HepG2 (cell line): ENCODE data around the gene JAG1. TPM values are rescaled to one million over a fixed set of nuclear protein-coding genes. Genes with fewer than 3 reads are reported as not detected.

Source experiments
- CCDC6 ChIP-seq: sonication (generic); formaldehyde crosslinking; IDR thresholded peaks from 2 replicates; pipeline ENCODE4 v1.8.1; 2022; ENCODE audit warnings: mild to moderate bottlenecking, missing genetic modification reagents, moderate library complexity
- MEIS1 ChIP-seq: sonication (generic); formaldehyde crosslinking; IDR thresholded peaks from 2 replicates; pipeline ENCODE4 v1.9.0; 2021; ENCODE audit warnings: mild to moderate bottlenecking, missing genetic modification reagents, moderate library complexity, borderline replicate concordance
- NRL ChIP-seq: sonication (generic); formaldehyde crosslinking; IDR thresholded peaks from 2 replicates; pipeline ENCODE4 v1.5.0; 2020; ENCODE audit warnings: missing genetic modification reagents, mild to moderate bottlenecking, moderate library complexity, borderline replicate concordance
- SAP130 ChIP-seq: IDR thresholded peaks from 2 replicates; pipeline ENCODE4 v1.6.1; 2016; ENCODE audit warnings: low read depth
- SMARCC2 ChIP-seq: fragments of 450-650 bp; IDR thresholded peaks from 2 replicates; pipeline ENCODE4 v1.6.1; 2017; ENCODE audit warnings: antibody characterized with exemption, mild to moderate bottlenecking
- XBP1 ChIP-seq: sonication (generic); formaldehyde crosslinking; IDR thresholded peaks from 2 replicates; pipeline ENCODE4 v1.5.0; 2020; ENCODE audit warnings: missing genetic modification reagents
- ZFP36L2 ChIP-seq: sonication (generic); formaldehyde crosslinking; IDR thresholded peaks from 2 replicates; pipeline ENCODE4 v1.4.0; 2020; ENCODE audit warnings: missing genetic modification reagents
- ZIK1 ChIP-seq: sonication (generic); formaldehyde crosslinking; IDR thresholded peaks from 2 replicates; pipeline ENCODE4 v1.5.0; 2020; ENCODE audit warnings: mild to moderate bottlenecking, low read depth, missing genetic modification reagents, borderline replicate concordance
- ZNF235 ChIP-seq: sonication (generic); formaldehyde crosslinking; IDR thresholded peaks from 2 replicates; pipeline ENCODE4 v1.8.1; 2023; ENCODE audit warnings: mild to moderate bottlenecking, missing genetic modification reagents, borderline replicate concordance
- ZNF564 ChIP-seq: sonication (generic); formaldehyde crosslinking; IDR thresholded peaks from 2 replicates; pipeline ENCODE4 v1.8.1; 2023; ENCODE audit warnings: mild to moderate bottlenecking, missing genetic modification reagents
- polyA plus RNA-seq, 8 experiments: library from polyadenylated mRNA; depleted of rRNA in 3 of 8; stranded (reverse) in 7 of 8; unstranded in 1 of 8; fragments of >200 nt; fragmentation: Illumina TruSeq in 4 of 8; extraction: Trizol in 4 of 8; gene quantifications; 2 replicates each; pipeline versions ENCODE4 v1.2.1 to v1.2.3, GENCODE V29; 2011 to 2016; ENCODE audit warnings: low read depth in 4 of 8, missing spikeins in 1 of 8, mixed read lengths in 1 of 8; ENCODE audit not compliant: insufficient read depth in 1 of 8
- total RNA-seq, 5 experiments: library from RNA; depleted of rRNA; stranded (reverse); fragments of >200 nt; fragmentation: Illumina TruSeq; extraction: Trizol; gene quantifications; 2 replicates each; pipeline ENCODE4 v1.2.3, GENCODE V29; 2016; ENCODE audit warnings: low read depth in 1 of 5
- TF ChIP-seq, protein P1 (sequence below), 2 experiments: sonication (generic) in 1 of 2; formaldehyde crosslinking in 1 of 2; IDR thresholded peaks; 2 replicates each; pipeline versions ENCODE4 v1.6.1 to v1.9.0; 2014 to 2022; ENCODE audit warnings: antibody characterized with exemption in 1 of 2, borderline replicate concordance in 1 of 2, inconsistent platforms in 1 of 2, low read depth in 1 of 2, missing genetic modification reagents in 1 of 2
- TF ChIP-seq, protein P2 (sequence below): sonication (generic); formaldehyde crosslinking; IDR thresholded peaks from 2 replicates; pipeline ENCODE4 v1.4.0; 2020; ENCODE audit warnings: low read depth, mild to moderate bottlenecking, missing genetic modification reagents
- TF ChIP-seq, protein P3 (sequence below): sonication (generic); formaldehyde crosslinking; conservative IDR thresholded peaks from 2 replicates; pipeline ENCODE4 v1.5.0; 2020; ENCODE audit warnings: missing genetic modification reagents
- TF ChIP-seq, protein P4 (sequence below): sonication (generic); formaldehyde crosslinking; IDR thresholded peaks from 2 replicates; pipeline ENCODE4 v1.4.0; 2020; ENCODE audit warnings: missing genetic modification reagents

Gene JAG1
- total and polyA plus RNA-seq, 2 of the 13 experiments (the other 11 are each of a cell fraction or from before 2014, with no cell fraction given) = 47.1 to 56.3 TPM

DNA sequence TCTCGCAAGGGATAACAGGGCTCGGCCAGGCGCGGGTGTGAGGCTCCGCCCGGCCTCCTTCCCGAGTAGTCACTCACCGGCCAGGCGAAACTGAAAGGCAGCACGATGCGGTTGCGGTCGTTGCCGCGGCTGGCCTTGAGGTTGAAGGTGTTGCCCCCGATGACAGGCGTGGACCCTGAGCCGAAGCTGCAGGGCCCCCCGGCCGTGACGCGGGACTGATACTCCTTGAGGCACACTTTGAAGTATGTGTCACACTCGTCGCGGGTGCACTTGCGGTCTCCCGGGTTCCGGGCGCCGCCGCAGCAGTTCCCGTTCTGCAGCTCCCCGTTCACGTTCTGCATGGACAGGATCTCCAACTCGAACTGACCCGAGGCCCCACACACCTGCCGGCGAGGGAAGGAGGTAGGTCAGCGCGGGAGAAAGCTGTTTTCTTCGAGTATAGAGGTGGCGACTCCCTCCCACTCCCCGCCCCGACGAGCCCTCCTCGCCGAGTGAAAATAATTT, 1.1 kb downstream of the JAG1 start (continued):
- peak; percentile 5; the same call in 1 of the 2 replicates for TF ChIP-seq ZNF564
- no peak; the same call in 1 of the 2 replicates for TF ChIP-seq SAP130 (CRISPR knock-in tag)
- no peak for TF ChIP-seq MEIS1 (CRISPR knock-in tag)
- peak; percentile 70; the same call in 1 of the 2 replicates for TF ChIP-seq ZIK1
- peak; percentile 41; the same call in 1 of the 2 replicates for TF ChIP-seq CCDC6 (CRISPR knock-in tag)
- no peak for TF ChIP-seq SMARCC2
- TF ChIP-seq NRL (CRISPR knock-in tag) = peak; percentile 43; the same call in 1 of the 2 replicates
- TF ChIP-seq, protein P1, sequence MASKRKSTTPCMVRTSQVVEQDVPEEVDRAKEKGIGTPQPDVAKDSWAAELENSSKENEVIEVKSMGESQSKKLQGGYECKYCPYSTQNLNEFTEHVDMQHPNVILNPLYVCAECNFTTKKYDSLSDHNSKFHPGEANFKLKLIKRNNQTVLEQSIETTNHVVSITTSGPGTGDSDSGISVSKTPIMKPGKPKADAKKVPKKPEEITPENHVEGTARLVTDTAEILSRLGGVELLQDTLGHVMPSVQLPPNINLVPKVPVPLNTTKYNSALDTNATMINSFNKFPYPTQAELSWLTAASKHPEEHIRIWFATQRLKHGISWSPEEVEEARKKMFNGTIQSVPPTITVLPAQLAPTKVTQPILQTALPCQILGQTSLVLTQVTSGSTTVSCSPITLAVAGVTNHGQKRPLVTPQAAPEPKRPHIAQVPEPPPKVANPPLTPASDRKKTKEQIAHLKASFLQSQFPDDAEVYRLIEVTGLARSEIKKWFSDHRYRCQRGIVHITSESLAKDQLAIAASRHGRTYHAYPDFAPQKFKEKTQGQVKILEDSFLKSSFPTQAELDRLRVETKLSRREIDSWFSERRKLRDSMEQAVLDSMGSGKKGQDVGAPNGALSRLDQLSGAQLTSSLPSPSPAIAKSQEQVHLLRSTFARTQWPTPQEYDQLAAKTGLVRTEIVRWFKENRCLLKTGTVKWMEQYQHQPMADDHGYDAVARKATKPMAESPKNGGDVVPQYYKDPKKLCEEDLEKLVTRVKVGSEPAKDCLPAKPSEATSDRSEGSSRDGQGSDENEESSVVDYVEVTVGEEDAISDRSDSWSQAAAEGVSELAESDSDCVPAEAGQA (IDR thresholded peaks at IDR 0.05; ENCODE audit: low read depth) = no peak
- TF ChIP-seq, protein P1 (CRISPR knock-in tag; IDR thresholded peaks at IDR 0.05; ENCODE audit: borderline replicate concordance) = peak; percentile 84
- TF ChIP-seq, protein P2, sequence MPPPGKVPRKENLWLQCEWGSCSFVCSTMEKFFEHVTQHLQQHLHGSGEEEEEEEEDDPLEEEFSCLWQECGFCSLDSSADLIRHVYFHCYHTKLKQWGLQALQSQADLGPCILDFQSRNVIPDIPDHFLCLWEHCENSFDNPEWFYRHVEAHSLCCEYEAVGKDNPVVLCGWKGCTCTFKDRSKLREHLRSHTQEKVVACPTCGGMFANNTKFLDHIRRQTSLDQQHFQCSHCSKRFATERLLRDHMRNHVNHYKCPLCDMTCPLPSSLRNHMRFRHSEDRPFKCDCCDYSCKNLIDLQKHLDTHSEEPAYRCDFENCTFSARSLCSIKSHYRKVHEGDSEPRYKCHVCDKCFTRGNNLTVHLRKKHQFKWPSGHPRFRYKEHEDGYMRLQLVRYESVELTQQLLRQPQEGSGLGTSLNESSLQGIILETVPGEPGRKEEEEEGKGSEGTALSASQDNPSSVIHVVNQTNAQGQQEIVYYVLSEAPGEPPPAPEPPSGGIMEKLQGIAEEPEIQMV (CRISPR knock-in tag) = no peak; the same call in 1 of the 2 replicates
- TF ChIP-seq, protein P3, sequence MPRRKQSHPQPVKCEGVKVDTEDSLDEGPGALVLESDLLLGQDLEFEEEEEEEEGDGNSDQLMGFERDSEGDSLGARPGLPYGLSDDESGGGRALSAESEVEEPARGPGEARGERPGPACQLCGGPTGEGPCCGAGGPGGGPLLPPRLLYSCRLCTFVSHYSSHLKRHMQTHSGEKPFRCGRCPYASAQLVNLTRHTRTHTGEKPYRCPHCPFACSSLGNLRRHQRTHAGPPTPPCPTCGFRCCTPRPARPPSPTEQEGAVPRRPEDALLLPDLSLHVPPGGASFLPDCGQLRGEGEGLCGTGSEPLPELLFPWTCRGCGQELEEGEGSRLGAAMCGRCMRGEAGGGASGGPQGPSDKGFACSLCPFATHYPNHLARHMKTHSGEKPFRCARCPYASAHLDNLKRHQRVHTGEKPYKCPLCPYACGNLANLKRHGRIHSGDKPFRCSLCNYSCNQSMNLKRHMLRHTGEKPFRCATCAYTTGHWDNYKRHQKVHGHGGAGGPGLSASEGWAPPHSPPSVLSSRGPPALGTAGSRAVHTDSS (CRISPR knock-in tag) = no peak
- peak; percentile 65; the same call in 1 of the 2 replicates for TF ChIP-seq XBP1 (CRISPR knock-in tag)
- no peak for TF ChIP-seq ZNF235 (CRISPR knock-in tag)
- TF ChIP-seq, protein P4, sequence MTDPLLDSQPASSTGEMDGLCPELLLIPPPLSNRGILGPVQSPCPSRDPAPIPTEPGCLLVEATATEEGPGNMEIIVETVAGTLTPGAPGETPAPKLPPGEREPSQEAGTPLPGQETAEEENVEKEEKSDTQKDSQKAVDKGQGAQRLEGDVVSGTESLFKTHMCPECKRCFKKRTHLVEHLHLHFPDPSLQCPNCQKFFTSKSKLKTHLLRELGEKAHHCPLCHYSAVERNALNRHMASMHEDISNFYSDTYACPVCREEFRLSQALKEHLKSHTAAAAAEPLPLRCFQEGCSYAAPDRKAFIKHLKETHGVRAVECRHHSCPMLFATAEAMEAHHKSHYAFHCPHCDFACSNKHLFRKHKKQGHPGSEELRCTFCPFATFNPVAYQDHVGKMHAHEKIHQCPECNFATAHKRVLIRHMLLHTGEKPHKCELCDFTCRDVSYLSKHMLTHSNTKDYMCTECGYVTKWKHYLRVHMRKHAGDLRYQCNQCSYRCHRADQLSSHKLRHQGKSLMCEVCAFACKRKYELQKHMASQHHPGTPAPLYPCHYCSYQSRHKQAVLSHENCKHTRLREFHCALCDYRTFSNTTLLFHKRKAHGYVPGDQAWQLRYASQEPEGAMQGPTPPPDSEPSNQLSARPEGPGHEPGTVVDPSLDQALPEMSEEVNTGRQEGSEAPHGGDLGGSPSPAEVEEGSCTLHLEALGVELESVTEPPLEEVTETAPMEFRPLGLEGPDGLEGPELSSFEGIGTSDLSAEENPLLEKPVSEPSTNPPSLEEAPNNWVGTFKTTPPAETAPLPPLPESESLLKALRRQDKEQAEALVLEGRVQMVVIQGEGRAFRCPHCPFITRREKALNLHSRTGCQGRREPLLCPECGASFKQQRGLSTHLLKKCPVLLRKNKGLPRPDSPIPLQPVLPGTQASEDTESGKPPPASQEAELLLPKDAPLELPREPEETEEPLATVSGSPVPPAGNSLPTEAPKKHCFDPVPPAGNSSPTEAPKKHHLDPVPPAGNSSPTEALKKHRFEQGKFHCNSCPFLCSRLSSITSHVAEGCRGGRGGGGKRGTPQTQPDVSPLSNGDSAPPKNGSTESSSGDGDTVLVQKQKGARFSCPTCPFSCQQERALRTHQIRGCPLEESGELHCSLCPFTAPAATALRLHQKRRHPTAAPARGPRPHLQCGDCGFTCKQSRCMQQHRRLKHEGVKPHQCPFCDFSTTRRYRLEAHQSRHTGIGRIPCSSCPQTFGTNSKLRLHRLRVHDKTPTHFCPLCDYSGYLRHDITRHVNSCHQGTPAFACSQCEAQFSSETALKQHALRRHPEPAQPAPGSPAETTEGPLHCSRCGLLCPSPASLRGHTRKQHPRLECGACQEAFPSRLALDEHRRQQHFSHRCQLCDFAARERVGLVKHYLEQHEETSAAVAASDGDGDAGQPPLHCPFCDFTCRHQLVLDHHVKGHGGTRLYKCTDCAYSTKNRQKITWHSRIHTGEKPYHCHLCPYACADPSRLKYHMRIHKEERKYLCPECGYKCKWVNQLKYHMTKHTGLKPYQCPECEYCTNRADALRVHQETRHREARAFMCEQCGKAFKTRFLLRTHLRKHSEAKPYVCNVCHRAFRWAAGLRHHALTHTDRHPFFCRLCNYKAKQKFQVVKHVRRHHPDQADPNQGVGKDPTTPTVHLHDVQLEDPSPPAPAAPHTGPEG (CRISPR knock-in tag) = 0 out of 2 replicates have a peak, but pooled peaks have one; percentile 25
- TF ChIP-seq ZFP36L2 (CRISPR knock-in tag) = no peak
